B cell (primary cell): ENCODE measurements around the gene ZDHHC1.

Experiments used
- EZH2 ChIP-seq: IDR thresholded peaks from 2 replicates; pipeline ENCODE4 v1.6.1; 2012; ENCODE audit warnings: borderline replicate concordance, low read depth, mild to moderate bottlenecking, moderate library complexity, low read length; ENCODE audit not compliant: insufficient read depth, poor library complexity, severe bottlenecking
- TF ChIP-seq, protein P1 (sequence below): fragments of 200-600 bp; IDR thresholded peaks from one replicate; pipeline ENCODE4 v1.8.0; 2022; ENCODE audit warnings: antibody characterized with exemption, mild to moderate bottlenecking

DNA sequence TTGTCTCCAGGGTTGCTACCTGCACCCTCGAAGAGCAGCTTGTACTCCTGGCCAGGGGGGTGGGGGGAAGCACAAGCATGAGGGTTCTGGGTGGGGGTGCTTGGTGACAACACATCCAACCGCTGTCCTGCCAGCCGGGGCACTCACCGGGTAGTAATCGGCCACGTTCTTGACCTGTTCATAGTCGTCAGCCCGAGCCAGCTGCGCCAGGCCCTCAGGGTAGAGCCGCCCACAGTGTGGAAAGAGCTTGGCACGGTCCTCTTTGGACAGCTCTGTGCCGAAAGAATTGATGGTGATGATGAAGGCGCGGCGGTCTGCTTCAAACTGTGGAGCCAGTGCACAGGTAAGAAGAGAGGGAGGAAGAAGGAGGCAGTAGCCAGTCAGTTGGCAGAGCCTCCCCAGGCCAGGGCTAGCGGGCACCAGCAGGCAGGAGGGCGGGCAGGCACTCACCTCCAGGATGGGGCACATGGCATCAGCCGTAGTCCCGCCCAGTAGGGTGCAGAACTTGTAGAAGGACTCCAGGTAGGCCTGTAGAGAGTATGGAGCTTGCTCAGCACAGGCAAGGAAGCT lies 22.6 kb upstream of the ZDHHC1 start:
- TF ChIP-seq EZH2 = no peak
- TF ChIP-seq, protein P1, sequence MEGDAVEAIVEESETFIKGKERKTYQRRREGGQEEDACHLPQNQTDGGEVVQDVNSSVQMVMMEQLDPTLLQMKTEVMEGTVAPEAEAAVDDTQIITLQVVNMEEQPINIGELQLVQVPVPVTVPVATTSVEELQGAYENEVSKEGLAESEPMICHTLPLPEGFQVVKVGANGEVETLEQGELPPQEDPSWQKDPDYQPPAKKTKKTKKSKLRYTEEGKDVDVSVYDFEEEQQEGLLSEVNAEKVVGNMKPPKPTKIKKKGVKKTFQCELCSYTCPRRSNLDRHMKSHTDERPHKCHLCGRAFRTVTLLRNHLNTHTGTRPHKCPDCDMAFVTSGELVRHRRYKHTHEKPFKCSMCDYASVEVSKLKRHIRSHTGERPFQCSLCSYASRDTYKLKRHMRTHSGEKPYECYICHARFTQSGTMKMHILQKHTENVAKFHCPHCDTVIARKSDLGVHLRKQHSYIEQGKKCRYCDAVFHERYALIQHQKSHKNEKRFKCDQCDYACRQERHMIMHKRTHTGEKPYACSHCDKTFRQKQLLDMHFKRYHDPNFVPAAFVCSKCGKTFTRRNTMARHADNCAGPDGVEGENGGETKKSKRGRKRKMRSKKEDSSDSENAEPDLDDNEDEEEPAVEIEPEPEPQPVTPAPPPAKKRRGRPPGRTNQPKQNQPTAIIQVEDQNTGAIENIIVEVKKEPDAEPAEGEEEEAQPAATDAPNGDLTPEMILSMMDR = no peak
